GM18498 (cell line): Measurements from ENCODE around the gene ING4.

ENCODE experiments used
- ATAC-seq: cut with Tn5 transposase; IDR thresholded peaks from one replicate; pipeline ENCODE4 v1.9.1; 2021; ENCODE audit warnings: mild to moderate bottlenecking, moderate library complexity; ENCODE audit not compliant: unreplicated experiment

ING4 gene

DNA sequence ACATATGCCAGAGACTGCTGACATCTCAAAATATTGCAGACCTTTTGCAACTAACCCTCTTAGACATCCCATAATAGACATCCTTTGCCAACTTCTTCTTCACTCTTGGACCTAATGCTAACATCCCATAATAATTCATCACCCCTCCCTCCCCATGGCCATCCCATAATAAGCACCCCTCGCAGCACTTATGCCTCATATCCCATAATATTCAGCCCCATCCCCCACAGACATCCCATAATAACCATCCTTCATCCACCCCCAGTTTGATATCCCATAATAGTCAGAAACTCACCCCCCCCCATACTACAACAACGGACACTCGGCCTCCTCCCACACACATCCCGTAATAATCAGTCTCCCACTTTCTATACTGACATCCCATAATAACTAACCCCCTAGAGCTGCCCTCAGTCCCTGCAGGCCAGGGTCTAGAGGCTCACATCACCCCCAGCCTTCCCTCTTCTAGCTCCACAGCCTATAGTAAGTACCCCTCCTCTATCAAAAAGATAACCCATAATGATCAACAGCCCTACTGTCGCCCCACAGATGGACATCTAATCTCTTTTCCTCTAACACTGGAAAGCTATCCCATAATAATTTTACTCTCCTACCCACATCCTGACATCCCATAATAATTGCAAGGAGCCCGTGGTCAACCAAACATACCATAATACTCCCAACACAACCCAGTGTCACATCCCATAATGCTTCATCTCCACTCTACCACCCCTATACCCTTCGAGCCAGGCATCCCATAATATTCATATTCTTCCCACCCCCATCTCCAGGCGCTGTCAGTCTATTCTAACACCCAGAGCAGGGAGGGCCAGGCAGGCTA, 54.9 kb downstream of the ING4 start:
- peak; percentile 35 for ATAC-seq

DNA sequence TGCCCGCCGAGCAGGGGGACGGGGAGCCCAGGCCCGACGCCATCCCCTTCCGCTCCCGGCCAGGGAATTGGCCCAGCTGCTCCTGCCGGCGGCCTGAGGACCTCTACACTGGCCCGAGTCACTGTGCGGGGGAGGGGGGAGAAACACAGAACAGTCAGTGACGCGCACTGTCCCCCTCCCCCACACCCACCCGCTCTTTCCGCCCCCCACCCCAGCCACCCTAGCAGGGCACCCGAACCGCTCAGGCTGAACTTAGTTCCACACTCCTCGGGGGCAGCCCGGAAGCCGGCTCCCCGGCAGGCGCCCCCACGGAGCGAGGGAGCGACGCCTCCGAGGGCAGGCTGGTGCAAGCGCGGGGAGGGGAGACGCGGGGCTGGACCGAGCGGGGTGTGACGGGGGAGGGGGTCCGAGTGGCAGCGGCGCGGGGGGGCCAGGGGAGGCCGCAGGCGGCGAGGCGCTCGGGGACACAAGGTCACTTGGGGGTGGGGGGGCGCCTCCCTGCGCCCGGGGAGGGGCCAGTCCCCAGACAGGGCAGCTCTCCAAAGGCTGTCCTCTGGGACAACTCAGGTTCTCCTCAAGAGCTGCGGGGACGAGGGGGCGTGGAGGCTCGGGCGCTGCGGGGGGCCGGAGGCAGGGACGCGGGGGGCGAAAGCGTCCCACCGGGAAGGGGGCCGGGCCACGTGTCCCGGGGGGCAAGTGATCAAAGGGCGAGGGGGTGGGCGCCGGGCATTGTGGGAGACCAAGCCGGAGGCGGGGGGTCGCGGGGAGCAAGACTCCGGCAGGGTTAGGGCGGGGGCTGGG, 56.4 kb downstream of the ING4 start:
- no peak for ATAC-seq

DNA sequence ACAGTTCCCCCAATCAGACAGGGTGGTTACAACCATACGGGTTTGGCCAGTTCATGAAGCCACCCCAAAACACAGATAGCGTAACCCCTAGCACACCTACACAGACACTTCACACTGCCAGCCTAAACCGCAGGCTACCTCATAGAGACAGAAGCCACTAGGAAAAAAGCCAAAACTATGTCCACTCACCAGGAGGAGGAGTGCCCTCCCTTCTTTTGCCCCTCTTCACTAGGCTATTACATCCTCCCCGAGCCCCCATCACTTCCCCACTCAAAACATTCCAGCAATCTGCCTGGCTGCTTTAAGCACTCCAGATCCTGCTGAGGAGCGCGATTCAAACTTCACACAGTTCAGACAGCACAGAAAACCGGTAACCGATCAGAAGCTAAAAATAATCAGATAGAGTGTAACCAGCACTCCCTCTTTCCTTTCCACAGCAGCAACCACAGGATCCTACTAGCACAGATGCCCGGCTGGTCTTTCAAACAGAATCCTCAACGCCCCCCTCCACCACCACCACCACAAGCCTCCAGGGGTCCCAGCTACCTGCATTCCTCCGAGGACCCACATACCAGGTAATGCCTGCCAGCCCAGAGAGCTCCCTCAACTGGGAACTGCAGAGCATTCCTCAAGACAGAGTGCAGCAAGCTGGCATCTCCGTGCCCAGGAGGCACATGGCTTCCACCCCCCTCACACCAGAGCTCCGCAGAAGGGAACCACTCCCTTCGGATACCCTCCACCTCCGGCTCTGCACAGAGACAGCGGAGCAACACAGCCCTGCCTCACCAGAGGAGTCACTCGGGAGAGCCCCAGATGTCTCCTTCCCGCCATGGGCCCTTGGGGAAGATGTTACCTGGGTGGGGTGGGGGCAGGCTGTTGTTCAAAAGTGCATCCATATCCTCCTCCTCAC, 57.2 kb downstream of the ING4 start:
- no peak for ATAC-seq

DNA sequence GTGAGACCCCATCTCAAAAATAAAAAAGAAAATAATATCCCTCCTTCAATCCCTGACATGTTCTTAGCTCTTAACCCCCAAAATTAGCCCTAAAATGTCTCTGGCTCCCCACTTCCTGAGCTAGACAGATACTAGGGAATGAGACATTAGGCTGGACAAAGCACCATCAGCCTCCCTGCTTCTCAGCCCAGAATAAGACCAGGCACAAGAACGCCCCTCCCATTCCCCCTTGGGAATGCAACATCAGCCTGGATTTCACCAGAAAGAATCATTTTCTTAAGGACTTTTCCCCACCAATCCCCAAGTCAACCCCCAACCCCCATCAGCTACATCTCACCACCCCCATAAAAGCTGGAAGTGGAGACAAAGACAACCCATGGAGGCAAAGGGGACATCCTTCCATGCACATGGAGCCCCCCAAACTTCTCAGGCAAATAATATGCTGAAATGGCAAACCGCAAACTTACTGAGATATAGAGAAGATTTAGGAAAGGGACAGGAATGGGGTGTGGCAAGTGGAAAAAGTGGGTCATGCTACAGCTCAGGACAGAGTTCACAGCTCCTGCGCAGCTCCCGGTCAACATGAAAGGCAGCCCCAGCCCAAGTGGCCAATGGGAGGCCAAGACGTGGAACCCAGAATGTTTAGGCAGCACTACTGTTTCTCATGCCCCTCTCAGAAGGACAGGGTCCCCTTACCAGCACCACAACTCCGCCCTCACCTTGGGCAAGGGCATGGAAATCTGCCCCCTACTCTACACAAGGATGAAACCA, 58.5 kb downstream of the ING4 start:
- ATAC-seq, result no peak

DNA sequence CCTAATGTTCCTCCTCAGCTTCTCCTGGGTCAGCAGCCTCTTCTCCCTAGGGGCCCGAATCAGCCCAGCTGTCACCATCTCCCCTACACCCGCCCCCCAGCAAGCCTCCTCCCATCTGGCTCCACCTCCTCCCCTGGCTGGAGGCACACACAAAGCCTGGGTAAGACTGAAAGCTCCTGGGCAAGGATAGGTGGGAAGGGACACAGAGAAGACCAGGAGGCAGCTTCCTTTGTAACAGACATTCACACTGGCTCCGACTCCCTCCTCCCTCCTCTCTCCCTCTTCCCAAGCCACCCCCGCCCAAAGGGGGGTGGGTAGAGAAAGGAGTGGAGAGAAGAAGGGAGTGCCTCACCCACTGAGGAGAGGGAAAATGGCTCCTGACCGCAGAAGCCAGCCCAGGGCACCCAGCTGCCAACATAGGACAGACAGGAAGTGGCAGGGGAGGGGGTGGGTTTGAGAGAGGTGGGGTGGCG, 59.8 kb downstream of the ING4 start:
- no peak for ATAC-seq

DNA sequence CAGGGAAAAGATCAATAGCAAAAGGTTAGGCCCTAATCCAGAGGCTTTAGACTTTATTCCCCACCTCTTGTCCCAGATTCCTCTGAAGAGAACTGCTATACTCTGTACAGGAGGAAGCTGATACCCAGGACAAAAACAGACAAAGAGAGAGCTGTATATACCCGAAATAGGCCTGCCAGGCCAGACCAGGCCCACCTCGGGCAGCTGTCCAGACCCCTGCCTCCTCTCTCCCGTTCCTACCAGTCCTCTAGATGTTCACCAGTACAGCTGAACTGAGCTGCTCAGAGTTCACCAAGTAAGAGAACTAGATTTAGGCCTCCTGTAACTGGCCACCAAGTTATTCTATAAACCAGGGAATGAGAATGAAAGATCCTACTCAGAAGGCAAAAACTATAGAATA, 60.4 kb downstream of the ING4 start:
- ATAC-seq, result no peak
